OCI-LY1 (cell line): ENCODE measurements around the gene C4B.

Experiments used
- CTCF ChIP-seq: fragments of 200-600 bp; sonication (generic), shearing (Covaris generic); IDR thresholded peaks from 2 replicates; pipeline ENCODE4 v1.5.1; 2017; ENCODE audit warnings: mild to moderate bottlenecking, antibody characterized with exemption, low read length, moderate library complexity, mixed read lengths
- EZH2 ChIP-seq: fragments of 200-600 bp; sonication (generic), shearing (Covaris generic); IDR thresholded peaks from 2 replicates; pipeline ENCODE4 v1.8.0; 2017; ENCODE audit warnings: borderline replicate concordance, mixed run types, mild to moderate bottlenecking, antibody characterized with exemption, low read length, moderate library complexity, mixed read lengths

GRCh38 chr6:32079566-32080290, 65.1 kb downstream of the C4B start:
- TF ChIP-seq CTCF (no peak), EZH2 (no peak)
